Measurements from ENCODE around the gene SLC41A2.

- TF ChIP-seq, protein P1, sequence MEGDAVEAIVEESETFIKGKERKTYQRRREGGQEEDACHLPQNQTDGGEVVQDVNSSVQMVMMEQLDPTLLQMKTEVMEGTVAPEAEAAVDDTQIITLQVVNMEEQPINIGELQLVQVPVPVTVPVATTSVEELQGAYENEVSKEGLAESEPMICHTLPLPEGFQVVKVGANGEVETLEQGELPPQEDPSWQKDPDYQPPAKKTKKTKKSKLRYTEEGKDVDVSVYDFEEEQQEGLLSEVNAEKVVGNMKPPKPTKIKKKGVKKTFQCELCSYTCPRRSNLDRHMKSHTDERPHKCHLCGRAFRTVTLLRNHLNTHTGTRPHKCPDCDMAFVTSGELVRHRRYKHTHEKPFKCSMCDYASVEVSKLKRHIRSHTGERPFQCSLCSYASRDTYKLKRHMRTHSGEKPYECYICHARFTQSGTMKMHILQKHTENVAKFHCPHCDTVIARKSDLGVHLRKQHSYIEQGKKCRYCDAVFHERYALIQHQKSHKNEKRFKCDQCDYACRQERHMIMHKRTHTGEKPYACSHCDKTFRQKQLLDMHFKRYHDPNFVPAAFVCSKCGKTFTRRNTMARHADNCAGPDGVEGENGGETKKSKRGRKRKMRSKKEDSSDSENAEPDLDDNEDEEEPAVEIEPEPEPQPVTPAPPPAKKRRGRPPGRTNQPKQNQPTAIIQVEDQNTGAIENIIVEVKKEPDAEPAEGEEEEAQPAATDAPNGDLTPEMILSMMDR (IDR thresholded peaks at IDR 0.05 in 8 of 11, conservative IDR thresholded peaks at IDR 0.05 in 3 of 11) = no peak
- TF ChIP-seq POLR2A (IDR thresholded peaks at IDR 0.05) (no peak), POLR2AphosphoS5 (IDR thresholded peaks at IDR 0.05) (no peak)
Measured at GRCh38 chr12:104956870-104957718, 996 bp downstream of the SLC41A2 start.

All from spleen (tissue), 7 donors.